Spleen (tissue), 7 donors: ENCODE data around the gene APOL6.

Source experiments
- CTCF ChIP-seq, 11 experiments: fragments of 200-600 bp in 7 of 11; fragments of 450-650 bp in 4 of 11; sonication (generic) in 4 of 11; IDR thresholded peaks in 8 of 11; conservative IDR thresholded peaks in 3 of 11; 1 replicate in 7 of 11; 2 replicates in 4 of 11; pipeline versions ENCODE4 v1.4.0 to v1.8.0; 2016 to 2021; ENCODE audit warnings: antibody characterized with exemption in 11 of 11, inconsistent platforms in 4 of 11, mild to moderate bottlenecking in 1 of 11
- POLR2A ChIP-seq, 3 donors: fragments of 450-650 bp; IDR thresholded peaks; one replicate each; pipeline ENCODE4 v1.5.1; 2017; ENCODE audit warnings: antibody characterized with exemption in 3 of 3, mild to moderate bottlenecking in 1 of 3
- POLR2AphosphoS5 ChIP-seq, 3 donors: sonication (generic); formaldehyde crosslinking; IDR thresholded peaks; one replicate each; pipeline ENCODE4 v1.5.1; 2017; ENCODE audit warnings: antibody characterized with exemption in 3 of 3
- donor health status: DM: no; HTN: no; CAD: no; lungs with moderate emphysema.
- donor health status: DM: no; HTN: no; CAD: no.
- donor health status: DM: no; HTN: no; CAD: no.

GRCh38 chr22:35651085-35651484, 2.8 kb downstream of the APOL6 start:
- TF ChIP-seq POLR2A (IDR thresholded peaks at IDR 0.05) = no peak
- TF ChIP-seq CTCF (IDR thresholded peaks at IDR 0.05 in 8 of 11, conservative IDR thresholded peaks at IDR 0.05 in 3 of 11) = no peak
- TF ChIP-seq POLR2AphosphoS5 (IDR thresholded peaks at IDR 0.05) = no peak
